Stimulated activated CD4-positive, alpha-beta T cell treated with anti-CD3 and anti-CD28 coated beads, Interleukin-15, amount 100 ng/mL, for 48 hours (primary cell): ENCODE results near the gene SLC35E4.
"Not testable (repeated sequence)": the region's sequence is repeated elsewhere in the genome, so short reads cannot be mapped to it uniquely, and the experiment has no call there.

Experiments used
- DNase-seq, 2 donors: peaks; one replicate each; pipeline ENCODE4 v3.0.0-alpha.2; 2020; ENCODE audit warnings: low read depth in 2 of 2

Gene SLC35E4

DNA sequence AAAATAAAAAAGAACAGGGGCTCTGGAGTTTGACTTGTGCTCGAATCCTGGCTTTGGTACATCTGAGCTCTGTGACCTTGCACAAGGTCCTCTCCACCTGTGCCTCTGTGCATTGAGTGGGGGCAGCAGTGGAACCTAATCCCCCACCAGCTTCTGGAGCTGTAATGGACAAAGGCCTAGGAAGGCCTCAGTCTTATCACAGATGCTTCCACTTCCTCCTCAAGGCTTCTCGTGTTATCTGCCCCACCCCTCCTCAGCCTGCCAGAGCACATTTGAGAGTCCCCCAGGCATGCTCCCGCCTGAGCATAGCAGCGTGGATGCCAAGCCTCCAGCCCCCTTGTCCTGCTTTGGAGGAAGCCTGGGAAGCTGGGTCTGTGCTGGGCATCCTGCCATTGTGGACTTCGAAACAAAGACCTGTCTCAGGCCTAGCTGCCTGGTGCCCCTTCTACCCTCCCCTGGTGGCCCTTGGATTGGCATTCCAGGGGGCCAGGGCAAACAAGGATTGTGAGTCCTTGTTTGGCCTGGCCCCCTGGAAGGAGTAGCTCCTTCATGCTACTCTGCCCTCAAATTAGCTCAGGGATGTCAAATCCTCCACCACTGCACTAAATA is 15.0 kb downstream of the SLC35E4 start:
- DNase-seq, result no peak

DNA sequence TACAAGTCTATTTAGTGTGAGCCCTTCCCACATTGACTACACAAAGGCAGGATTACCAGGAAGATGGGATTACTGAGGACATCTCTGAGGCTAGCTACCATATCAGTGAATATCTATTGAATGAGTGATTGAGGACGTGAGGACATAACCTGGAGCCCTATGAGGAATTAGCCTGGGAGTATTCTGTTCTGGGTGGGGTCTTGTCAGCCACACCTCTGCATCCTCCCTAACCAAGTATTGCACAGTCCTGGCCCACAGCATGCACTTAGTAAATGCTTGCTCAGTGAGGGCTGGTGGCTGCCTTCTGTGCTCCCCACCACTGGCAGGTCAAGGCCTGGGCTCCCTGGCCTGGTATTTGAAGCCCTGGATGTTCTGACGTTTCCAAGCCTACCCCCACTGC is 17.3 kb downstream of the SLC35E4 start:
- no peak for DNase-seq

- no peak for DNase-seq
Measured at GRCh38 chr22:30654361-30654760, 18.8 kb downstream of the SLC35E4 start.

DNA sequence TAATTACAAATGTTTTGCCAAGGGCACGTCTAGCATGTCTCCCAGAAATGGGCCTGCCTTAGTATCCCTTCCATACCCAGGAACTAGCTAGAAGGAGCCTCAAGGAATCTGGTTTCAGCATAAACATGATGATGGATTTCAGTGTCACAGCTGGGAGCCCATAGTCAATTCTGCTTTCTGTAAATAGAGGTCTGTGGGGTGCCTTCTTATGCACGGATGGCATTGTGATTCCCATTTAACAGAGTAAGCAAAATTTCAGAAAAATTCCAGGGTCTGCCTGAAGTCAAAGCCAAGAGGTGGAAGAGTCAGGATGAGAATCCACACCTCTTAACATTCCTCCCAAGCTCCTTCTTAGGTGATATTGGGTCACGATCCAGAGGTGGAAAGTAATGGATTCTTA is 20.0 kb downstream of the SLC35E4 start:
- DNase-seq, result no peak

- DNase-seq, result no peak
Measured at GRCh38 chr22:30662040-30662439, 26.5 kb downstream of the SLC35E4 start.

DNA sequence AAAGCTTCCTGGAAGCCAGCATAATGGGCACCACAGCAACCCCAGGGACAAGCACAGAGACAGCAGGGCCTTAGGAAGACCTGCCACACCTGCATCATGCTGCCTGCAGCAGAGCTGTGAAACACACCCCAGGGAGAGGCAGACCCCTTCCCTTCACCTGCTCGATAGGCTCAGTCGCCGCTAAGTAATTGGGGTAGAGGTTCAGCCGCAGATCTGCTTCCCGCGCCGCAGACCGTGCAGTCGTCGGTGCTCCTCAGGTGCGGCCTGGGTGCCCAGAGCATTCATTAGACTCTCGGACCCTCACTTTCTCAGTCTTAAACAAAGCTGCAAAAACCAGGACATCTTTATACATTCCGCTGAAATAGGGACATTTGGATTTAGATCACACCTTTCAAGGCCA is 29.2 kb downstream of the SLC35E4 start:
- no peak for DNase-seq

DNA sequence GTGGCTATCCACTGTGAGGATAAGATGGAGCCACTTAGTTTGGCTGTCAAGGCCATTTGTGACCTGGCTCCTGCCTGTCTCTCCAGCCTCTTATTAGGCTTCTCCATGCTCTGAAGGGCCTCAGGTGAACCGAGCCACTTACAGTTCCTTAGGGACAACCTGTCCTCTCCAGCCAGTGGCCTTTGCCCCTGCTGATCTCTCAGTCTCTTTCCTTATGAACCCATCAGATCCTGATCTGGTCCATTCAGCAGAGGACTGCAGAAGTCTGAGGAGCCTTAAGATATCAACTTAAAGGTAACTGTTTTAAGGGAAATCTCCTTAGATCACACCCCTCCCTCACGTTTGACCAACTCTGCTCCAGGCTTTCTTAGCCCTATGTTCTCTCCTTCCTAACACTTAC is 29.7 kb downstream of the SLC35E4 start:
- no peak for DNase-seq

- DNase-seq, result no peak
Measured at GRCh38 chr22:30665786-30666185, 30.2 kb downstream of the SLC35E4 start.

GRCh38 chr22:30667107-30667493 is 31.5 kb downstream of the SLC35E4 start:
- no peak for DNase-seq

DNA sequence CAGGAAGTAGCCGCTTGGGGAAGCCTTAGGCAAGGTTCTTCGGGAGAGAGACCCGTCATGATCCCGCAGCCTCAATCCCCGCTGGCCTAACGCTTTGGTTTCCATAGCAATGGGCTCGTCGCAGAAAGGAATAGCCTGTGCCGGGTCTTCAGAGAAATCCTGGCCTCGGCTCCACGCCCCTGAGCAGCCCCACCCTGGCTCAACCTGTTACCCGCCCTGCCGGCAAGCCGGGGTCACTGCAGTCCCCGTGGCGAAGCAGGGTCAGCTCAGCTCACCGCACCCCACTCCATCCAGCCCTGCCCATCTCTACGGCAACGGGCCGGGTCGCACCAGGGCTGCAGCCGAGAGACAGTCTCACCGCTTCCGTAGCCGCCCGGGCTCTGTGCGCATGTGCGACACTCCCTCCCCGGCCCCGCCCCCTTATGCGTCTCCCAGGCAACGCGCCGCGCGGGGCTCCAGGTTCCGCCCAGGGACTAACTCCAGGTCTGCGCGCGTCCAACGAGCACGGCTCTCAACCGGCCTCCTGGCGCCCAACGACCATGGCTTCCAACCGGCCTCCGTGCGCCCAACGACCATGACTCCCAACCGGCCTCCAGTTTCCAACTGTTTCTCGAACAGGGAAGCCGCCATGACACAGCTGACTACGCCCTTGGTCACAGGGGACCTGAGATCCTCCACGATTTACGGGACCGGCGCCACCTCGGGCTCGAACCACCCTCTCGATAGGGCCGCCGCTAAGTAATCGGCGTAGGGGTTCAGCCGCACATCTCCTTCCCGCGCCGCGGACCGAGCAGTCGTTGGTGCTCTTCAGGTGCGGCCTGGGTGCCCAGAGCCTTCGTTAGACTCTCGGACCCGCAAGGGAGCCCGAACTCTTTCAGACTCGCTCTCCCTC is 32.2 kb downstream of the SLC35E4 start, which contains the start of gene DUSP18:
Gene DUSP18 (minus strand): TSS at position 382 of the 892 bp plus-strand sequence. CDS start 3,872 bp downstream, outside the sequence.
- peak; percentile 86 to 89 for DNase-seq

DNA sequence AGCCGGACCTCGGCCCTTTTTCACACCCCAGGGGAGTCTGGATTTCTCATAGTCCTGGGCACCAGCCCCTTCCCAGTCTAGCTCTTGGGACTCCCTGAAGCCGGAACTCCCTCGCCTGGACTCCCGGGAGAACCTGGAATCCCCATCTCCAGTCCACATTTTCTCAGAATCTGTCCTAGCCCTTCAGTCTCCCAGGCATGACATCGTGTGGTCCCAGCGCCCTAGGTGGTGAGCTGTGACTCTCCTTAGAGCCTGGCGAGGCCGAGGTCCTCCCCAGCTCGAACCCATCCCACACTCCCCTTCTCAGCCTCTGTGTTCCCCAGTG is 32.8 kb downstream of the SLC35E4 start:
- DNase-seq, result no peak

GRCh38 chr22:30671071-30671470 is 35.5 kb downstream of the SLC35E4 start:
- DNase-seq, result no peak

GRCh38 chr22:30673136-30673535 is 37.6 kb downstream of the SLC35E4 start:
- no peak for DNase-seq

GRCh38 chr22:30674482-30674881 is 38.9 kb downstream of the SLC35E4 start:
- DNase-seq, result no peak

DNA sequence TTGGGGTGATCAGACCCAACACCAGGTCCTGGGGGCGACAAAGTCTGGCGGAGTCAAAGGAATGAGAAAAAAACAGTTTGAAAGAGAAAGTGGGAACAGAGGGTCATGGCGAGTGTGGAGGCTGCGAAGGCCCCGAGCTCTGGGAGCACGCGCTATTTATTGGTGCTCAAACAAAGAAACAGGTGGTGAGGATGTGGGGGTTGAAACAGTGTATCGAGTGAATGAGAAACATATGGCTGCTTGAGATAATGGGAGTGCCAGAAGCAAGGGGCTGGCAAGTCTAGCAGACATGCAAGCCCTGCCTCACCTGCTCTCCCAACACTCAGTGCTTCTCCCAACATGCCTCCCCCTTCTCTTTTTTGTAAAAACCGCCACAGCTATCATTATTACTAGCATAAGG is 39.9 kb downstream of the SLC35E4 start:
- no peak for DNase-seq

DNA sequence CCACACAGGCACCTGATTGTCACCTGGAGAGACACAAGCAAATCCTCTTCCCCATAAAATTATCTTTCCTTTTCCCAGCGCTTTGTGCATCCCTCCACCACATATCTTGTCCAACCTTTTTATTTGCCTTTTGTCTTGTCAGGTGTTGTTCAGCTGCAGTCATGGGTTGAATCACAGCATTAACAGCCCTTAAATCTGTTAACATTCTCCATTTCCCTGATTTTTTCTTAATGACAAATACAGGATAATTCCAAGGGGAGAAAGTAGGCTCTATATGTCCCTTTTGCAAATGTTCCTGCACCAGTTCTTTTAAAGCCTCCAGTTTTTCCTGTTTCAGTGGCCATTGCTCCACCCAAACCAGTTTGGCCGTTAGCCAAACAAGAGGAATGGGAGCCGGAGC is 41.0 kb downstream of the SLC35E4 start:
- DNase-seq, result not testable (repeated sequence)

DNA sequence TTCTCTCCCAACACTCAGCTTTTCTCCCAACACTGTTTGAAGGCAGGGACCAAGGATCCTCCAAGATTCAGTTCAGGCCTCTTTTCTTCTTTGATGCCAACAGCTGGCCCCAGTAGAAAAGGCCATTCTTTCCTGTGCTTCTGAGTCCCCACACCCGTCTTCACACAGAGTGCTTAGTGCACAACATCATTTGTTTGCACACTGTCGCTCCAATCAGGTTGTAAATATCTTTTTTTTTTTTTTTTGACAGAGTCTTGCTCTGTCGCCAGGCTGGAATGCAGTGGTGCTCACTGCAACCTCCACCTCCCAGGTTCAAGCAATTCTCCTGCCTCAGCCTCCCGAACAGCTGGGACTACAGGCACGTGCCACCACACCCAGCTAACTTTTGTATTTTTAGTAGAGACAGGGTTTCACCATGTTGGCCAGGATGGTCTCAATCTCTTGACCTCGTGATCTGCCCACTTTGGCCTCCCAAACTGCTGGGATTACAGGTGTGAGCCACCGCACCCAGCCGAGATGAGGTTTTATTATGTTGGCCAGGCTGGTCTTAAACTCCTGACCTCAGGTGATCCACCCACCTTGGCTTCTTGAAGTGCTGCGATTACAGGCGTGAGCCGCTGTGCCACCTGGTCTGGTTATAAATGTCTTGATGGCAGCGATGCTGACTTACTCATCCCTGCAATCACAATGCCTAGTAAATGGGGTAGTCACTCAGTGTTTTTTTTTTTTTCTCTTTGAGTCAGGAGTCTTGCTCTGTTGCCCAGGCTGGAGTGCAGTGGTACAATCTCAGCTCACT is 44.5 kb downstream of the SLC35E4 start:
- DNase-seq, result not testable (repeated sequence)

DNA sequence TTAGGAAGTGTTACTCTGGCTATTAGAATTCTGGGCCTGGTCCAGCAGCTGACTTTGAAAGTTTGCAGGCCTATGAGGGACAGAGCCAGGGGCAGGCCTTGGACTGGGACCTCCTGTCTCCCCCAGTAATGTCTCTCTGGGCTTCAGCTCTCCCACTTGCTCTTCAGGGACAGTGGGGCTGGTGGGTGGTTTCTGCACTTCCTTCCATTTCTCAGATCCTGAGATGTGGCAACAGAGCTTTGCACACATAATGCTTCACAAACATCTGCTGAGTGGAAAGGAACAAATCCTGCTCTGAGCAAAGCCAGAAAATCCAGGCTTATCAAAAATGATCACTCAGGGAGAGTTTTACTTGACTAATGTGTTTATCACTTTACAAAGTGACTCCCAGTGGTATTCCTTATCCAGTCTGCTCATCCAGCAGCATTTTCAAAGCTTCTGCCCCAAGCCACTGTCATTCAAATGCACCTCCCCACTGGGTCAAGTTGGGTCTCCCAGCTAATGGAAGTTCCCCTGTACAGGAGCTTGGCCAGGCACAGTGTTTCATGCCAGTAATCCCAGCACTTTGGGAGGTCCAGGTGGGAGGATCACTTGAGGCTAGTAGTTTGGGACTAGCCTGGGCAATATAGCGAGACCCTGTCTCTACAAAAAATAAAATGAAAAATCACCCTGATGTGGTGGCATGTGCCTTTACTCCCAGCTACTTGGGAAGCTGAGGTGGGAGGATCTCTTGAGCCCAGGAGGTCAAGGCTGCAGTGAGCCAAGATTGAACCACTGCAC is 45.6 kb downstream of the SLC35E4 start:
- DNase-seq, result no peak

DNA sequence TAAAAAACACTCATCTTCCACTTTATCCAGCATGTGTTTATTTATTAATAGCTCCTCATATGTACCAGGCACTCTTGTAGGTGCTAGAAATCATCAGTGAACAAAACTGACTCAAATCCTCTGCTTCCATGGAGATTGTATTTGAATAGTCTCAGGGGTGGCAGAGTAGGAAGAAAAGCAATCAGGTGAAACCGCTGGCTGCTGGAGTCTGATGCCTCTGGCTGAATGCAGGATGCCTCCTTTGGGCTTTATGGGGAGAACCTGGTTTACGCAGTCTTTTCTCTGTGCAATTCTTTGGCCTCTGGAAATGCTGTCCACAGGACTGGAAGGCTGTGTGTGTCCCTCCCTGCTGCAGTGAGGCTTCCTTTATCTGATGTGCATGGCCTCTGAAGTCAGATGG is 46.2 kb downstream of the SLC35E4 start:
- no peak for DNase-seq

DNA sequence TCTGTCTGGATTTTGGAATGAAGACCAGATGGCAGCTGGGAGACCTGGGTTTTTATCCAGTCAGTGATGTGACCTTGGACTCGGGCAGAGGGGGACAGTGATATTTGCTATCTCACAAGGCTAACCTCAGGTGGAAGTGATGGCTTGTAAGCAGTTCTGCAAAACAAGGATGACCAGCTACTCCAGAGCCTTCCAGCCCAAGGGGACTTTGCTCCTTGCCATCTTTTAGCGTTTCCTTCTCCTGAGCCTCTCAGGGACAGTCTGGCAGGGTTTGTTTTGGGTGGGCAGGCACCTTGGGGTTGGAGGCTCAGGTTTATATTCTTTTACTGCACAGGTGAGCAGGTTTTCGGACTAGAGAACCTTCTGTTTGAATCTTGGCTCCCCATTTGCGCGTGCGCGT is 49.6 kb downstream of the SLC35E4 start:
- no peak for DNase-seq

DNA sequence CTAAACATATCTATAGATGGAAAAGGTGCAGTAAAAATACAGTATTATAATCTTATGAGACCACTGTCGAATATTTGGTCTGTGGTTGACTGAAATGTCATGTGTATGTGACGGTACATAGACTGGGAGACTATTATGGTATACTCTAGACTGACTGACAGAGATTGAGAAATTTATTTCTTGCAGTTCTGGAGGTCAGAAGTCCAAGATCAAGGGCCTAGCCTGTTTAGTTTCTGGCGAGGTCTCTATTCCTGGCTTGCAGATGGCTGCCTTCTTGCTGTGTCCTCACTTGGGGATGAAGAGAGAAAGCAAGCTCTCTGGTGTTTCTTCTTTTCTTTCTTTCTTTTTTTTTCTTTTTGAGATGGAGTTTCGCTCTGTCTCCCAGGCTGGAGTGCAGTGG is 51.8 kb downstream of the SLC35E4 start:
- no peak for DNase-seq

DNA sequence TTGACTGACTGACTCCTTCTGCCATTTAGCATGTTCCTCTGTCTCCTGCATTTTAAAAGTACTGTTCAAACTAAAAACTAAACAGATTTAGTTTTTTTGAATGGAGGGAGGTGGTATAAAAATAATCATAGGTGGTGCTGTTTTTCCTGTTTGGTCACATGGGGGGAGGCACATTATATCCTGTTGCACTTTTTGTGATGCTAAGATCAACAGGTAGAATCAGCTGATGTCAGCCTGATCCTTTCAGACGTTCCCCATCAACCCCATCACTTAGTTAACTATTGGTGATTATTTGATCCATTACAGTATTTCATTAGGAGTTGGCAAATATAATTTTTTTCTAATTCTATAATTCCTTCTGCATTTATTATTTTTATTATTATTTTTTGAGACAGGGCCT is 54.0 kb downstream of the SLC35E4 start:
- no peak for DNase-seq
